ENCODE data around the gene CWC22. TPM values are rescaled to one million over a fixed set of nuclear protein-coding genes. Genes with fewer than 3 reads are reported as not detected.

Gene CWC22
- total RNA-seq, 4 donors from 2014 or later: 23.3 to 28.3 (median 25.5) TPM

DNA sequence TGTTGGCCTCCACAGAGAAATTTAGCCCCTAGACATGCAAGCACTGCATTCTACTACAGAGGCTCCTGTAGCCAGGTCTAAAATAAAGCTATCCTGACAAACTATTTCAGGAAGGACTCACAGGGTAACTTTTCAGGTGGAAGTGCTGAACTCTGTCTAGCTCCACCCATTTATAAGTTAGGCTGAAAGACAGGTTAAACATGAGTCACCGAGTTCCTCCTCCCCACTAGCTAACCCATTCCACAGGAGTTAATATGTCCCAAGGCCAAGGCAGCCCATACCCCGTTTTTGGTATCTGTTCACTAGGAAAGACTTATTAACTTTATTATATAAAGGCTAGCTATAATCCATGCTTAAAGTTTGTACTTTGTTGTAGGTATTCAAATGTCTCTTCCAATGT lies 3.5 kb downstream of the CWC22 start:
- no peak overlapping the region for H3K4me3 ChIP-seq
- H3K36me3 ChIP-seq: no peaks in the 10 kb centered on the region
- TF ChIP-seq, protein P1, sequence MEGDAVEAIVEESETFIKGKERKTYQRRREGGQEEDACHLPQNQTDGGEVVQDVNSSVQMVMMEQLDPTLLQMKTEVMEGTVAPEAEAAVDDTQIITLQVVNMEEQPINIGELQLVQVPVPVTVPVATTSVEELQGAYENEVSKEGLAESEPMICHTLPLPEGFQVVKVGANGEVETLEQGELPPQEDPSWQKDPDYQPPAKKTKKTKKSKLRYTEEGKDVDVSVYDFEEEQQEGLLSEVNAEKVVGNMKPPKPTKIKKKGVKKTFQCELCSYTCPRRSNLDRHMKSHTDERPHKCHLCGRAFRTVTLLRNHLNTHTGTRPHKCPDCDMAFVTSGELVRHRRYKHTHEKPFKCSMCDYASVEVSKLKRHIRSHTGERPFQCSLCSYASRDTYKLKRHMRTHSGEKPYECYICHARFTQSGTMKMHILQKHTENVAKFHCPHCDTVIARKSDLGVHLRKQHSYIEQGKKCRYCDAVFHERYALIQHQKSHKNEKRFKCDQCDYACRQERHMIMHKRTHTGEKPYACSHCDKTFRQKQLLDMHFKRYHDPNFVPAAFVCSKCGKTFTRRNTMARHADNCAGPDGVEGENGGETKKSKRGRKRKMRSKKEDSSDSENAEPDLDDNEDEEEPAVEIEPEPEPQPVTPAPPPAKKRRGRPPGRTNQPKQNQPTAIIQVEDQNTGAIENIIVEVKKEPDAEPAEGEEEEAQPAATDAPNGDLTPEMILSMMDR (IDR thresholded peaks at IDR 0.05): no peak
- no peak for TF ChIP-seq EP300 (IDR thresholded peaks at IDR 0.05)
- no peak for TF ChIP-seq POLR2A (IDR thresholded peaks at IDR 0.05)
- TF ChIP-seq POLR2AphosphoS5 (IDR thresholded peaks at IDR 0.05): no peak
- peaks cover 0 to 43% (median 7%) of the 10 kb centered on the region in 3 donors for H3K4me1 ChIP-seq
- no peaks in the 10 kb centered on the region for H3K9me3 ChIP-seq
- no peak overlapping the region for H3K27ac ChIP-seq
- no peak for ATAC-seq
- no peaks in the 10 kb centered on the region for H3K27me3 ChIP-seq
- 81 to 84% methylated on average over 2 of the region's 2 CpGs for whole genome bisulfite sequencing, 2 donors (ENCODE audit: low coverage in 1 of 2)

DNA sequence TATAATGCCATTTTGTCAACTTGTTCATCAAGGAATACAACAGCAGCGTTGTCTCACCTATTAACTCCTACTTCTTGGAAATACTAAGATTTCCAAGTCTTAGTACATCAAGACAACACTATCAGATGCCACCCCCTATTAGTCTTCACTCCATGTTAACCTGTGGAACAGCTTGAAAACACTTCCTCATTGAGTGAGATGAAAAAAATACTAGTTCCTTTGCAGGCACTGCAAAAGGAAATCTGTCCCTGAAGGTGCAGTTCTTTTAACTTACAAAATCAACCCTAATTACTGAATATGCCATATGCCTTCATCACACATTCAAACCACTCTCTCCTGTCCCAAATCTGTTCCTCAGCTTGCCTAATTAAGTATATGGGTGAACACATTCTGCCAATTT lies 4.0 kb downstream of the CWC22 start:
- no peak overlapping the region for H3K4me3 ChIP-seq
- H3K27me3 ChIP-seq: no peaks in the 10 kb centered on the region
- H3K36me3 ChIP-seq: no peaks in the 10 kb centered on the region
- peaks cover 0 to 43% (median 7%) of the 10 kb centered on the region in 3 donors for H3K4me1 ChIP-seq
- 100% methylated on average over 1 of the region's 1 CpG for WGBS, 2 donors (ENCODE audit: low coverage in 1 of 2)
- no peak overlapping the region for H3K27ac ChIP-seq
- ATAC-seq: no peak
- H3K9me3 ChIP-seq: no peaks in the 10 kb centered on the region
- TF ChIP-seq POLR2A (IDR thresholded peaks at IDR 0.05) (no peak), EP300 (IDR thresholded peaks at IDR 0.05) (no peak), POLR2AphosphoS5 (IDR thresholded peaks at IDR 0.05) (no peak)
- TF ChIP-seq, protein P1 (IDR thresholded peaks at IDR 0.05): no peak

- ATAC-seq: no peak
- no peaks in the 10 kb centered on the region for H3K36me3 ChIP-seq
- H3K4me3 ChIP-seq: no peak overlapping the region
- 89 to 100% methylated on average over 1 to 2 of the region's 2 CpGs for WGBS, 2 donors (ENCODE audit: low coverage in 1 of 2)
- no peak overlapping the region for H3K27ac ChIP-seq
- H3K9me3 ChIP-seq: no peaks in the 10 kb centered on the region
- no peaks in the 10 kb centered on the region for H3K27me3 ChIP-seq
- no peak for TF ChIP-seq EP300 (IDR thresholded peaks at IDR 0.05)
- no peak for TF ChIP-seq POLR2AphosphoS5 (IDR thresholded peaks at IDR 0.05)
- no peak for TF ChIP-seq POLR2A (IDR thresholded peaks at IDR 0.05)
- TF ChIP-seq, protein P1 (IDR thresholded peaks at IDR 0.05): no peak
- H3K4me1 ChIP-seq: peaks cover 0 to 43% (median 7%) of the 10 kb centered on the region in 3 donors
These were observed 4.8 kb downstream of the CWC22 start for GRCh38 chr2:180002198-180002770.

GRCh38 chr2:180001726-180002125 lies 5.4 kb downstream of the CWC22 start:
- no peak for ATAC-seq
- Histone ChIP-seq H3K27ac (no peak overlapping the region), H3K9me3 (no peaks in the 10 kb centered on the region), H3K4me3 (no peak overlapping the region), H3K36me3 (no peaks in the 10 kb centered on the region), H3K27me3 (no peaks in the 10 kb centered on the region), H3K4me1 (peaks cover 0 to 43% (median 7%) of the 10 kb centered on the region in 3 donors)
- no peak for TF ChIP-seq POLR2A (IDR thresholded peaks at IDR 0.05)
- TF ChIP-seq, protein P1 (IDR thresholded peaks at IDR 0.05): no peak
- TF ChIP-seq POLR2AphosphoS5 (IDR thresholded peaks at IDR 0.05): no peak
- TF ChIP-seq EP300 (IDR thresholded peaks at IDR 0.05): no peak
- WGBS, 2 donors (ENCODE audit: low coverage in 1 of 2): 94 to 100% methylated on average over 1 of the region's 1 CpG

- TF ChIP-seq, protein P1 (IDR thresholded peaks at IDR 0.05): no peak
- TF ChIP-seq POLR2A (IDR thresholded peaks at IDR 0.05) (no peak), POLR2AphosphoS5 (IDR thresholded peaks at IDR 0.05) (no peak), EP300 (IDR thresholded peaks at IDR 0.05) (no peak)
- no peak overlapping the region for H3K27ac ChIP-seq
- H3K27me3 ChIP-seq: no peaks in the 10 kb centered on the region
- no peaks in the 10 kb centered on the region for H3K9me3 ChIP-seq
- ATAC-seq: no peak
- H3K4me3 ChIP-seq: no peak overlapping the region
- no peaks in the 10 kb centered on the region for H3K36me3 ChIP-seq
- peaks cover 0 to 33% (median 3%) of the 10 kb centered on the region in 3 donors for H3K4me1 ChIP-seq
These were observed 6.7 kb downstream of the CWC22 start for GRCh38 chr2:180000434-180000833.

All from gastroesophageal sphincter (tissue), 4 donors.